ENCODE measurements around the gene TMEM150B. TPM values are rescaled to one million over a fixed set of nuclear protein-coding genes. Genes with fewer than 3 reads are reported as not detected.

TMEM150B gene
- total and polyA plus RNA-seq, 9 of the 15 experiments (the other 6 are each of a cell fraction or from before 2014, with no cell fraction given) = 0.47 to 1.3 (median 0.74) TPM; not detected in 2

DNA sequence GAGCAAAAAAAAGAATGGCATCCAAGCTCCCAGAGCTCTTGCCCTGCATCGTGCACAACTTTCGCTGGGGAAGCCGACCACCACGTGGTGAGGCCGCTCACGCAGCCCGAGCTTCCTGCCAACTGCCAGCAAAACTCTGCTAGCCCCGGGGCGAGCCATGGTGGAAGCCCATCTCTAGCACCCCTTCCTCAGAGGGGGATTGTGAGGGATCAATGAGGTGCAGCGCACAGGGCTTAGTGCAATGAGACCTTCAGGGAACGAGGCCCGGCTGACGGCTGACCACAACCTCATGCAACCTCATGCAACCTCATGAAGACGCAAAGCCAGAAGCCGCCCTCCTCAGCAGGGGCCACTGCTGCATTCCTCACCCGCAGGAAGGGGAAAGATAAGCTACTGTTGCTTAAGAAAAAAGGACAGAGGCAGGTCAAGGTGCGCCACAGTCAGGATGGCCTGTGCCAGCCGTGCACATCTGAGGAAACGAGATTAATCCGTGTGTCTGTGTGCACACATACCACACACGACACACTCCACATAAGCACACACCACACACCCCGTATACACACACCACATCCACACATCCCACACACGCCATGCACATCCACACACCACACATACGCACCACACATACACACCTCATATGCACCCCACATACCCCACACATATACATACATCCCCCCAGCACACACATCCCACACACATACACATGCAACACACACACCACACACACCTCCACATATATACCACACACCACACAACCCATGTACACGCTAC lies 54.8 kb downstream of the TMEM150B start (continued):
- TF ChIP-seq ZNF830 (CRISPR knock-in tag; IDR thresholded peaks at IDR 0.05) = no peak
- no peak for TF ChIP-seq TBL1XR1 (IDR thresholded peaks at IDR 0.05; ENCODE audit: low read length in 2 of 2)
- TF ChIP-seq, protein P1, sequence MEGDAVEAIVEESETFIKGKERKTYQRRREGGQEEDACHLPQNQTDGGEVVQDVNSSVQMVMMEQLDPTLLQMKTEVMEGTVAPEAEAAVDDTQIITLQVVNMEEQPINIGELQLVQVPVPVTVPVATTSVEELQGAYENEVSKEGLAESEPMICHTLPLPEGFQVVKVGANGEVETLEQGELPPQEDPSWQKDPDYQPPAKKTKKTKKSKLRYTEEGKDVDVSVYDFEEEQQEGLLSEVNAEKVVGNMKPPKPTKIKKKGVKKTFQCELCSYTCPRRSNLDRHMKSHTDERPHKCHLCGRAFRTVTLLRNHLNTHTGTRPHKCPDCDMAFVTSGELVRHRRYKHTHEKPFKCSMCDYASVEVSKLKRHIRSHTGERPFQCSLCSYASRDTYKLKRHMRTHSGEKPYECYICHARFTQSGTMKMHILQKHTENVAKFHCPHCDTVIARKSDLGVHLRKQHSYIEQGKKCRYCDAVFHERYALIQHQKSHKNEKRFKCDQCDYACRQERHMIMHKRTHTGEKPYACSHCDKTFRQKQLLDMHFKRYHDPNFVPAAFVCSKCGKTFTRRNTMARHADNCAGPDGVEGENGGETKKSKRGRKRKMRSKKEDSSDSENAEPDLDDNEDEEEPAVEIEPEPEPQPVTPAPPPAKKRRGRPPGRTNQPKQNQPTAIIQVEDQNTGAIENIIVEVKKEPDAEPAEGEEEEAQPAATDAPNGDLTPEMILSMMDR (IDR thresholded peaks at IDR 0.05 in 2 of 3, conservative IDR thresholded peaks at IDR 0.05 in 1 of 3; ENCODE audit: insufficient read depth in 2 of 3, low read depth in 1 of 3, low read length in 3 of 3) = no peak
- TF ChIP-seq, protein P2, sequence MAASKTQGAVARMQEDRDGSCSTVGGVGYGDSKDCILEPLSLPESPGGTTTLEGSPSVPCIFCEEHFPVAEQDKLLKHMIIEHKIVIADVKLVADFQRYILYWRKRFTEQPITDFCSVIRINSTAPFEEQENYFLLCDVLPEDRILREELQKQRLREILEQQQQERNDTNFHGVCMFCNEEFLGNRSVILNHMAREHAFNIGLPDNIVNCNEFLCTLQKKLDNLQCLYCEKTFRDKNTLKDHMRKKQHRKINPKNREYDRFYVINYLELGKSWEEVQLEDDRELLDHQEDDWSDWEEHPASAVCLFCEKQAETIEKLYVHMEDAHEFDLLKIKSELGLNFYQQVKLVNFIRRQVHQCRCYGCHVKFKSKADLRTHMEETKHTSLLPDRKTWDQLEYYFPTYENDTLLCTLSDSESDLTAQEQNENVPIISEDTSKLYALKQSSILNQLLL (CRISPR knock-in tag; IDR thresholded peaks at IDR 0.05; ENCODE audit: borderline replicate concordance) = no peak
- TF ChIP-seq NR2C2 (CRISPR knock-in tag; IDR thresholded peaks at IDR 0.05) = no peak
- TF ChIP-seq NR2C2 (tag; IDR thresholded peaks at IDR 0.05) = peak; percentile 84; the same call in 1 of the 2 replicates
- TF ChIP-seq PHB2 (IDR thresholded peaks at IDR 0.05; ENCODE audit: low read depth) = peak; percentile 49; the same call in 1 of the 2 replicates
- TF ChIP-seq BDP1 (IDR thresholded peaks at IDR 0.05; ENCODE audit: insufficient read depth, insufficient read length) = no peak
- TF ChIP-seq, protein P3, sequence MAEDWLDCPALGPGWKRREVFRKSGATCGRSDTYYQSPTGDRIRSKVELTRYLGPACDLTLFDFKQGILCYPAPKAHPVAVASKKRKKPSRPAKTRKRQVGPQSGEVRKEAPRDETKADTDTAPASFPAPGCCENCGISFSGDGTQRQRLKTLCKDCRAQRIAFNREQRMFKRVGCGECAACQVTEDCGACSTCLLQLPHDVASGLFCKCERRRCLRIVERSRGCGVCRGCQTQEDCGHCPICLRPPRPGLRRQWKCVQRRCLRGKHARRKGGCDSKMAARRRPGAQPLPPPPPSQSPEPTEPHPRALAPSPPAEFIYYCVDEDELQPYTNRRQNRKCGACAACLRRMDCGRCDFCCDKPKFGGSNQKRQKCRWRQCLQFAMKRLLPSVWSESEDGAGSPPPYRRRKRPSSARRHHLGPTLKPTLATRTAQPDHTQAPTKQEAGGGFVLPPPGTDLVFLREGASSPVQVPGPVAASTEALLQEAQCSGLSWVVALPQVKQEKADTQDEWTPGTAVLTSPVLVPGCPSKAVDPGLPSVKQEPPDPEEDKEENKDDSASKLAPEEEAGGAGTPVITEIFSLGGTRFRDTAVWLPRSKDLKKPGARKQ (CRISPR knock-in tag; IDR thresholded peaks at IDR 0.05) = peak; percentile 79; the same call in 1 of the 2 replicates
- TF ChIP-seq SIN3A (IDR thresholded peaks at IDR 0.05; ENCODE audit: borderline replicate concordance in 2 of 2, control insufficient read depth in 1 of 2, low read depth in 2 of 2, low read length in 2 of 2) = no peak
- no peak for TF ChIP-seq HIVEP1 (CRISPR knock-in tag; IDR thresholded peaks at IDR 0.05)
- TF ChIP-seq ZFX (CRISPR knock-in tag; IDR thresholded peaks at IDR 0.05) = no peak
- no peak; the same call in 1 of the 2 replicates for TF ChIP-seq GTF2E2 (tag; IDR thresholded peaks at IDR 0.05)
- TF ChIP-seq MCM7 (IDR thresholded peaks at IDR 0.05) = no peak
- no peak for TF ChIP-seq CHD4 (IDR thresholded peaks at IDR 0.05; ENCODE audit: insufficient read depth, insufficient replicate concordance, low read depth, low read length, poor library complexity, severe bottlenecking)
- peak; percentile 30; the same call in 1 of the 2 replicates for TF ChIP-seq KLF13 (tag; IDR thresholded peaks at IDR 0.05; ENCODE audit: borderline replicate concordance, low read depth)
- peak; percentile 100 for TF ChIP-seq CEBPG (CRISPR knock-in tag; IDR thresholded peaks at IDR 0.05)
- TF ChIP-seq CEBPG (tag; conservative IDR thresholded peaks at IDR 0.05 in 1 of 2, IDR thresholded peaks at IDR 0.05 in 1 of 2) = peak; percentile 81 to 97
- TF ChIP-seq CAMTA2 (CRISPR knock-in tag; conservative IDR thresholded peaks at IDR 0.05) = no peak
- no peak for TF ChIP-seq ZSCAN29 (IDR thresholded peaks at IDR 0.05)
- no peak for TF ChIP-seq ZNF561 (CRISPR knock-in tag; conservative IDR thresholded peaks at IDR 0.05)
- TF ChIP-seq SAFB2 (IDR thresholded peaks at IDR 0.05; ENCODE audit: borderline replicate concordance, low read depth, low read length, severe bottlenecking) = no peak

Measured in K562 (cell line).